Stimulated activated CD4-positive, alpha-beta T cell treated with anti-CD3 and anti-CD28 coated beads, TNF-alpha, amount 100 ng/mL, for 24 hours (primary cell): ENCODE results near the gene IFNA7.
"Not testable (repeated sequence)": the region's sequence is repeated elsewhere in the genome, so short reads cannot be mapped to it uniquely, and the experiment has no call there.

Experiments
- DNase-seq, 3 experiments: peaks; one replicate each; pipeline ENCODE4 v3.0.0-alpha.2; 2020; ENCODE audit warnings: low read depth in 3 of 3

IFNA7 gene

GRCh38 chr9:21182810-21183736, 18.9 kb downstream of the IFNA7 start:
- not testable (repeated sequence) for DNase-seq

DNA sequence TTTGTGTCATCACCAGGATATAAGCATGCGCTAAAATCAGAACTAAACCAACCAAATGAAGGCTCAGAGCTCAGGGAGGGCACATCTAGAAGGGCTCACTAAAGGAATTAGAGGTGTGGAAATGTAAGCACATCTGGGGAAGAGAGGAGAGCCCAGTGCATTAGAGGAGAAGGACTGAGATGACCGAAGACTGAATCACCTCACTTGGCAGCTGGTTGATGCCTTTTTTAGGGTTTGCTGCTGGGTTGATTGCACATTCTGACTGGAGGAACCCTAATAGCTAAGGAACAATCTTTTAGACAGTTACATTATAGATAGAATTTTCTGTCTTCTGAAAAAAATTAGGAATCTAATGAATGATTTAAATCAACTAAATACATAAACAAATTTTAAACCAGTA, 27.3 kb downstream of the IFNA7 start:
- DNase-seq: no peak

DNA sequence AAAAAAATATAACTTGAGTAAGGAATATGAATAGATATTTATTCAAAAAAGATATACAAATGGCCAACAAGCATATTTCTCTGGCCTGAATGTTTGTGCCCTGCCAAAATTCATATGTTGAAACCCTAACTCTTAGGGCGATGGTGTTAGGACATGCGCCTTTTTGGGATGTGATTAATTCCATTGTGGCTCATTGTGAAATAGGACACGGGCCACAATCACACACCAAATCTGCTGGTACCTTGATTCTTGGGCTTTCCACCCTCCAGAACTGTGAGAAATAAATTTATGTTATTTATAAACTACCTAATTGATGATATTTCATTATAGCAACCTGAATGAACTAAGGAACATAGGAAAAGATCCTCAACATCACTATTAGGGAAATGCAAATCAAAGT, 29.8 kb downstream of the IFNA7 start:
- DNase-seq: no peak

DNA sequence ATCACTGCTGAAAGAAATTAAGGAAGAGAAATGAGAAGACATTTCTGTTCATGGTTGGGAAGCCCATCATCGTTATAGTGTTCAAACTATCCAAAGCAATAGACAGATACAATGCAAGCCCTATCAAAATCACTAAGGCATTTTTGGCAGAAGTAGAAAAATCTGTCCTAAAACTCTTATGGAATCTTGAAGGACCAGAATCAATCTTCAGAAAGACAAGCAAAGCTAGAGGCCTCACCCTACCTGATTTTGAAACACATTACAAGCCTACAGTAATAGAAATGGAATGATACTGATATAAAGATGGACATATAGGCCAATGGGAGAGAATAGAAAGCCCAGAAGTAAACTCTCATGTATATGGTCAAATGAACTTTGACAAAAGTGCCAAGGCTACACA, 30.7 kb downstream of the IFNA7 start:
- DNase-seq: no peak

GRCh38 chr9:21166560-21166959, 35.4 kb downstream of the IFNA7 start, which contains the start of gene IFNA21:
IFNA21 (minus strand) TSS chr9:21166660; CDS start chr9:21166612, 48 bp downstream.
- DNase-seq: not testable (repeated sequence)

DNA sequence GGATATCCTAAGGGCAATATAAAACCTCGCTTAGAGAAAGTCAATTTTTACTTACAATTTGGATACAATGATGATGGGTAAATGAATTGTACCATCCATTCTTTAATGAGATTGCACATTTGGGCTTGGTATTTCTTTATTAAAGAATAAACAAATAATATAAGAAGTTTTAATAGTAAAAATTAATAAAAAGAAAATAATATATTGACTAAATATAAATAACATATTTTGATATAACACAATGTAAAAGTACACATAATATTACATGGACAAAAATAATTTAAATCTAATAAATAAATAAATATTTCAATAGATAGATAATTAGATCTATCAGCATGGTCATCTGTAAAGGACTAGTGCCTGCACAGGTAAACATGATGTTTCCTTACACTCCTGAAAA, 36.5 kb downstream of the IFNA7 start:
- DNase-seq: no peak

GRCh38 chr9:21160178-21160577, 41.8 kb downstream of the IFNA7 start:
- DNase-seq: no peak

DNA sequence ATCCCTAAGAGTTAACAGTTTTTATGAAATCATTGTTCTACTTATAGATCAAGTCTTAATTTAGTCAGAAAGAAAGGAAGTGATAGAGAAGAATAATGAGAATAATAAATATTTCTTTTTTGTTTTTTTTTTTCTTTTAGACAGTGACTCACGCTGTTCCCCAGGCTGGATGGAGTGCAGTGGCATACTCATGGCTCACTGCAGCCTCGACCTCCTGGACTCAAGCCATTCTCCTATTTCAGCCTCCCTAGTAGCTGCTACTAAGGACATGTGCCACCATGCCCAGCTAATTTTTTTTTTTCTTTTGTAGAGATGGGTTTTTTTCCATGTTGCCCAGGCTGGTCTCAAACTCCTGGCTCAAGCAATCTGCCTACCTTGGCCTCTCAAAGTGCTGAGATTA, 46.5 kb downstream of the IFNA7 start:
- DNase-seq: no peak

- no peak for DNase-seq
Observed at GRCh38 chr9:21154018-21154608, 47.9 kb downstream of the IFNA7 start.

GRCh38 chr9:21153336-21154017, 48.5 kb downstream of the IFNA7 start:
- no peak for DNase-seq
